Measurements from ENCODE around the gene SOAT1. TPM values are rescaled to one million over a fixed set of nuclear protein-coding genes. Genes with fewer than 3 reads are reported as not detected.
A peak's percentile ranks its signal among the peaks of the same experiment; 100 is the strongest.
"Not testable (repeated sequence)": the region's sequence is repeated elsewhere in the genome, so short reads cannot be mapped to it uniquely, and the experiment has no call there.

The SOAT1 gene
- total and polyA plus RNA-seq, 2 experiments from 2014 or later: 5.1 to 16.3 TPM

GRCh38 chr1:179342740-179343404 is 49.3 kb downstream of the SOAT1 start:
- Histone ChIP-seq H3K27ac (no peak overlapping the region), H3K27me3 (no peaks in the 10 kb centered on the region), H3K9me3 (ENCODE audit: low read depth) (no peaks in the 10 kb centered on the region), H3K36me3 (peaks cover 15% of the 10 kb centered on the region), H3K4me3 (no peak overlapping the region), H3K4me1 (ENCODE audit: low read depth) (no peaks in the 10 kb centered on the region)
- DNase-seq (ENCODE audit: low read depth in 1 of 2, low spot score in 1 of 2): no peak
- TF ChIP-seq CTCF (IDR thresholded peaks at IDR 0.05; ENCODE audit: low read depth, low read length): no peak

DNA sequence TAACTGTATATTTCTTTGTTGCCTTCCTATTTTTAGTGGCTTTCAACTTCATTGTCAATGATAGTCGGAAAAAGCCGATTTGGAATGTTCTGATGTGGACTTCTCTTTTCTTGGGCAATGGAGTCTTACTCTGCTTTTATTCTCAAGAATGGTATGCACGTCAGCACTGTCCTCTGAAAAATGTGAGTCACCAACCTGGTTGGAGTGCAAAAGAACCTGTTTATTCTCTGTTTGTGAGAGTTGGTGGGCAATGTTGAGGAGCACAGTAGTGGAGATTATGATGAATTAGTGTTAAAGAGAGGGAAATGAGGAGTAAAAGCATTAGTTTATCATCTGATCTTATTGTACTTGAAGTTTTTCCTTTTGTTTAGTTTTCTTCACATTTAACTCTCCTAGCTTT is 57.7 kb downstream of the SOAT1 start:
- TF ChIP-seq CTCF (IDR thresholded peaks at IDR 0.05; ENCODE audit: low read depth, low read length): no peak
- peak in 1 of 2 donors; percentile 11 for DNase-seq (ENCODE audit: low read depth in 1 of 2, low spot score in 1 of 2)
- H3K27ac ChIP-seq: no peak overlapping the region

GRCh38 chr1:179352236-179352635 is 58.6 kb downstream of the SOAT1 start:
- peaks cover 5% of the 10 kb centered on the region for H3K36me3 ChIP-seq
- no peak for DNase-seq (ENCODE audit: low read depth in 1 of 2, low spot score in 1 of 2)

More for the DNA sequence above, 57.7 kb downstream of the SOAT1 start:
- peaks cover 5% of the 10 kb centered on the region for H3K36me3 ChIP-seq
- peaks cover 8% of the 10 kb centered on the region for H3K4me1 ChIP-seq (ENCODE audit: low read depth)
- H3K9me3 ChIP-seq (ENCODE audit: low read depth): no peaks in the 10 kb centered on the region
- no peak overlapping the region for H3K4me3 ChIP-seq
- H3K27me3 ChIP-seq: no peaks in the 10 kb centered on the region

GRCh38 chr1:179353546-179353945 is 59.9 kb downstream of the SOAT1 start:
- Histone ChIP-seq H3K36me3 (peaks cover 5% of the 10 kb centered on the region), H3K27ac (peak overlapping the region; percentile 37)
- peak; percentile 14 to 92 for DNase-seq (ENCODE audit: low read depth in 1 of 2, low spot score in 1 of 2)

More at GRCh38 chr1:179352236-179352635, 58.6 kb downstream of the SOAT1 start:
- Histone ChIP-seq H3K27me3 (no peaks in the 10 kb centered on the region), H3K9me3 (ENCODE audit: low read depth) (no peaks in the 10 kb centered on the region), H3K27ac (no peak overlapping the region), H3K4me3 (no peak overlapping the region), H3K4me1 (ENCODE audit: low read depth) (peaks cover 8% of the 10 kb centered on the region)
- TF ChIP-seq CTCF (IDR thresholded peaks at IDR 0.05; ENCODE audit: low read depth, low read length): no peak

GRCh38 chr1:179361631-179362030 is 68.0 kb downstream of the SOAT1 start:
- not testable (repeated sequence) for H3K9me3 ChIP-seq (ENCODE audit: low read depth); H3K27ac ChIP-seq; H3K27me3 ChIP-seq; H3K4me1 ChIP-seq (ENCODE audit: low read depth); DNase-seq (ENCODE audit: low read depth in 1 of 2, low spot score in 1 of 2); H3K4me3 ChIP-seq; H3K36me3 ChIP-seq

More at GRCh38 chr1:179353546-179353945, 59.9 kb downstream of the SOAT1 start:
- TF ChIP-seq CTCF (IDR thresholded peaks at IDR 0.05; ENCODE audit: low read depth, low read length): no peak
- Histone ChIP-seq H3K27me3 (no peaks in the 10 kb centered on the region), H3K9me3 (ENCODE audit: low read depth) (no peaks in the 10 kb centered on the region), H3K4me3 (no peak overlapping the region), H3K4me1 (ENCODE audit: low read depth) (peaks cover 8% of the 10 kb centered on the region)

GRCh38 chr1:179365342-179366092 is 71.9 kb downstream of the SOAT1 start, which contains the start of gene AXDND1:
Gene AXDND1 (plus strand): TSS chr1:179365971. CDS start chr1:179366510, 539 bp downstream.
- Histone ChIP-seq H3K9me3 (ENCODE audit: low read depth) (no peaks in the 10 kb centered on the region), H3K4me3 (peak within 1 kb of the TSS; percentile 53), H3K27me3 (no peaks in the 10 kb centered on the region), H3K4me1 (ENCODE audit: low read depth) (no peaks in the 10 kb centered on the region), H3K36me3 (no peaks in the 10 kb centered on the region), H3K27ac (peak within 1 kb of the TSS; percentile 83)
- DNase-seq (ENCODE audit: low read depth in 1 of 2, low spot score in 1 of 2): peak; percentile 82 to 92
- no peak for TF ChIP-seq CTCF (IDR thresholded peaks at IDR 0.05; ENCODE audit: low read depth, low read length)

Measured in cardiac muscle cell (in vitro differentiated cells and primary cell).